ES-I3 (cell line): ENCODE measurements around the gene ABL1.

ENCODE experiments used
- H3K36me3 ChIP-seq: 2 replicates; pipeline ENCODE4 v1.6.1; 2013; ENCODE audit warnings: mild to moderate bottlenecking, low read length, control low read depth, moderate library complexity; ENCODE audit not compliant: insufficient read depth
- H3K4me1 ChIP-seq: 2 replicates; pipeline ENCODE4 v1.6.1; 2013; ENCODE audit warnings: mild to moderate bottlenecking, control low read depth, low read length; ENCODE audit not compliant: insufficient read depth
- H3K9ac ChIP-seq: 2 replicates; pipeline ENCODE4 v1.6.1; 2013; ENCODE audit warnings: low read depth, mild to moderate bottlenecking, low read length, moderate library complexity
- H3K9me3 ChIP-seq: 2 replicates; pipeline ENCODE4 v1.6.1; 2013; ENCODE audit warnings: mild to moderate bottlenecking, low read length, moderate library complexity; ENCODE audit not compliant: control insufficient read depth, insufficient read depth

Gene ABL1

DNA sequence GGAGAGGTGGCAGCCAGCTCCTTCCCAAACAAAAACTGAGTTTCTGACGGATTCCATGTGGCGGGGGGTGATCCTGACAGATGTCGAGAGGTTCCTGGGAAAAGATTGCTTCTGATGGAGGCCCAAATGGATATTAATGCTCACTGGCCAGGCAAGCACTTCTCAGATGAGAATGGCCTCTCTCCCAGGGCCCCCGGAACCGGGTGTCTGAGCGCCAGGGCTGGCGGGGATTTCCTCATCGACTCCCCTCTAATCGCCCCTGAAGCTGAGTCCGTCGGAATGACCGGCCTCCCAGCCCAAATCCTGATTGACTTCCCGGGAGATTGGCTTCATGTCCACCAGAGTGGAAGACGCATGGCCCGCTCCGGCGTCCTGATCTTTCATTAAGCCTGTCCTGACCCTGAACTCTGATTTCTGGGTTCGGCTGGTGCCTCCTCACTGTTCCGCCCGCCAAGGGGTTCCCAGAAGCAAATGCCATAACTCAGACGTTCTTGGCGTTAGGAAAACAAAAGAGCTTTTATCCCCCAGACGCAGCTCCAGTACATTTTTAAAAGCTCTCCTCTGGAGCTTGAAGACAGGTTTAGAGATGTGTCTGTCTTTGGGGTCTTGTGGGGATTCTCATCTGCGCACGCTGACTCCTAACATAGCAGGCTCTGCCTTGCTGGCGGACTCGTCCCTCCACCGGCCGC is 86.4 kb downstream of the ABL1 start:
- no peak overlapping the region for H3K9ac ChIP-seq
- peaks cover 3% of the 10 kb centered on the region; the same call in 1 of the 2 replicates for H3K4me1 ChIP-seq
- H3K9me3 ChIP-seq: no peaks in the 10 kb centered on the region
- H3K36me3 ChIP-seq: no peaks in the 10 kb centered on the region

DNA sequence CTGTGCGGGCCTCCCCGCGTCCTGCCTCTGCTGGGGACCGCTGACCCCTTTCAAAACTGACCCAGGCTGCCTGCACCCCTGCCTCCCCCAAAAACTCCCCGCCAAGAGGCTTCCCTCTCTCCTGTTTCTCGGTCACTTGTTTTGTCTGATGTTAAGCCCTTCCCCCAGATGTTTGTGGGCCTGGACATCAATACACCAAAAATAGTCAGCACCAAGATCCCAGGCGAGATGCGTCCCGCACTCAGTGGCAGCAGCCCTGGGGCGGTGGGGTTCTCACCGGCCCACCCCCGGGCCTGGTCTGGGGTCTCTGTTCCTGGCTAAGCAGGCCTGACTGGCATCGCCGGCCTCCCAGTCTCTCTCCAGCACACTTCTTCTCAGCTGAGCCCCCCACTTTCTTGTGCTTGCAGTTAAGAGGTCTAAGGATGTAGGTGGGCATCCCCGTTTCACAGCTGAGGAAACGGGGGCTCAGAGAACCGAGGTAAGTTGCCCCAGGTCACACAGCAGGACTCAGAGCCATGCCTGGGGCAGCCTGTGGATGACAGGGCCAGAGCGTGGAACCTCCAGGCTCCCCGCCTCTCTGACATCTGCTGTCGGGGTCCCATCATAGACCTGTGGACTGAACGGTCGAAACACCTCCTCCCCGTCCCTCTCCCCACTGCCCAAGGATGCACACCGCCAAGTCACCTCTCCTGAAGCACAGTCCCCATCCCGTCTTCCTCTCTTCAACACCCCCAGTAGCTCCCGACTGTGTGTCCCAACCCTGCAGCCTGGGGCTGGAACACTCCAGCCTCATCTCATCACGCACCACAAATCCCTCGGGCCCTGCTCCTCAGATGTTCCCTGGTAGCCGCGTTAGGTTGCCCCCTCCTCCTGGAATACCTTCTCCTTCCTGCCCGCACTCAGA is 87.2 kb downstream of the ABL1 start:
- H3K36me3 ChIP-seq: no peaks in the 10 kb centered on the region
- no peak overlapping the region for H3K9ac ChIP-seq
- no peaks in the 10 kb centered on the region for H3K9me3 ChIP-seq
- H3K4me1 ChIP-seq: peaks cover 3% of the 10 kb centered on the region; the same call in 1 of the 2 replicates

DNA sequence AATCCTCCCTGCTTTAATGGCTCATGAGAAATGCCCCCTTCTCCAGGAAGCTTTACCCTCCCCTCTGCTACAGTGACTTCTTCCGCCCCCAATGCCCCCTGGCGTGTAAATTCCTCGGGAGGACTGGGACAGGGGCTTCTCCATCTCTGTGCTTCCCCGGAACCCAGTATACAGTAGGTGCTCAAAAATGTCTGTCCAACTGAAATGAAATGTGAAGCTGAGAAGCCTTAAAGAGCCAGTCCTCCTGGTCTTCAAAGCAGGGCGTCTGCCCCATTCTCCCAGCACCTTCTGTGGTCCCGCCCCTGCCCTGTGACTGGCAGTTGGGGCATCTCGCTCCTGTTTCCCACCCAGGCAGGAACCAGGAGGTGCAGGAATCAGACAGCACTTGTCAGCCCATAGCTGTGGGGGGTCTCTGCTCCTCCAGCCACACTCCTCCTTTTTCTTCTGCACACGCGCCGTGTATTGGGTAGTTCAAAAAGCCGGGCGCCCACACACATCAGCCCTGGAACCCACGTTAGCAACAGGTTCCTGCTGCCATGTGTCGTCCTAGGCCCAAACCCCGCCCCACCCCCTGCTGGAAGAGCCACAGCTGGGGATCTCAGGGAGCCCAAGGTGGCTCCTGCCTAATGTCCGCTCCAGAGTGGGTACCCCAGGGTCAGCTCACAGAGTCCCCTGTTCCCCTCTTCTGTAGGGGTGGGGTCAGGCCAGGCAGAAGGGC is 88.0 kb downstream of the ABL1 start:
- Histone ChIP-seq H3K9ac (no peak overlapping the region), H3K4me1 (peaks cover 6% of the 10 kb centered on the region; the same call in 1 of the 2 replicates)

DNA sequence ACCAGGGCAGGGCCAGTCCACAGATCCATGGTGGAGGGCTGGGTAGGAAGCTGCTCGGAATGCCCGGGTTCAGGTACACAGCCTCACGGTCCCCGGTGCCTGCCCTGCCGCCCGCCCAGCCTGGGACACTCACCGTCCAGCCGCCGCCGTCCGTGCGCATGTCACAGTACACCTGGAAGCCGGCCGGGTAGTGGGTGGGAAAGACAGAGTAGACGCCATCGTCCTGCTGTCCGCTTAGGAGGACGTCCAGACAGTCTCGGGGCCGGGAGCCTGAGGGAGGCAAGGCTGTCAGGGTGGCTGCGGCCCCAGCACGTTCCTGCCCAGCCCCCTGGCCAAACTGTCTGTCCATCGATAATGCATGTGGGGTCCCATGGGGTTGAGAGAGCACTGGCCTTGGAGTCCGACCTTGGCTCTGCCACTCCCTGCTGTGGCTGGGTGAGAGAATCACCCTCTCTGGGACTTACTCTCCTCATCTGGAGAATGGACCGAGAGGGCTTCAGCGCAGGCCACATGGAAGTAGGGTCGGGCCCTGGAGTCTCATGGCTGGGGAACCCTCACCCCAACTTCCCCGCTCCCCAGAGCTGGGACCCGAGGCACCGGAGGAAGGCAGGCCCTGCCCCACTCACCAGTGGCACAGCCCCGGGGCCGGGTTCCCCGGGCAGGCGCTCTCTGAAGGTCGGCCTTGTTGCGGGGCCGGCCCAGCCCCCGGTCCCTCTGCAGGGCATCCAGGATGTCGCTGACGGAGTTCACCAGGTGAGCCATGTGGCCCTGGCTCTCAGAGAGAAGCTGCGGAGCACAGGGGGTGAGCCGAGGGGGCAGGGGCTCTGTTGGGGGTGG is 88.8 kb downstream of the ABL1 start:
- no peaks in the 10 kb centered on the region for H3K36me3 ChIP-seq
- peaks cover 12% of the 10 kb centered on the region; the same call in 1 of the 2 replicates for H3K4me1 ChIP-seq
- H3K9ac ChIP-seq: no peak overlapping the region
- H3K9me3 ChIP-seq: no peaks in the 10 kb centered on the region

More for the DNA sequence above, 88.0 kb downstream of the ABL1 start:
- Histone ChIP-seq H3K9me3 (no peaks in the 10 kb centered on the region), H3K36me3 (no peaks in the 10 kb centered on the region)

DNA sequence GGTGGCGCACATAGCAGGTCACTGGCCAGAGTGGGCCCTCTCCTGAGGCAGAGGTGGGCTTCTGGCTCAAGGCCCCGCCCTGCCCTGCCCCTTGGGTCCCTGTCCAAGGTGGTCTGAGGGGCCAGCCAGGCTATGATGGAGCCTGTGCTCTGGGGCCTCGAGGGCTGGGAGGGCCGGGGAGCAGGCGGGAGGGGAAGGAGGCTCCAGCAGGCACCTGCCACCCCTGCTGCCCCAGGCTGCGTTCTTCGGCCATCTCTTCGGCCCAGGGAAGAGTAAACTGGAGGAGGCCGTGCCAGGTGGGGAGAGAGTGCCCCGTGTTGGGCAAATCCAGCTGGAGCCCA is 89.4 kb downstream of the ABL1 start:
- H3K9ac ChIP-seq: no peak overlapping the region
- no peaks in the 10 kb centered on the region for H3K36me3 ChIP-seq
- peaks cover 13% of the 10 kb centered on the region; the same call in 1 of the 2 replicates for H3K4me1 ChIP-seq
- no peaks in the 10 kb centered on the region for H3K9me3 ChIP-seq

DNA sequence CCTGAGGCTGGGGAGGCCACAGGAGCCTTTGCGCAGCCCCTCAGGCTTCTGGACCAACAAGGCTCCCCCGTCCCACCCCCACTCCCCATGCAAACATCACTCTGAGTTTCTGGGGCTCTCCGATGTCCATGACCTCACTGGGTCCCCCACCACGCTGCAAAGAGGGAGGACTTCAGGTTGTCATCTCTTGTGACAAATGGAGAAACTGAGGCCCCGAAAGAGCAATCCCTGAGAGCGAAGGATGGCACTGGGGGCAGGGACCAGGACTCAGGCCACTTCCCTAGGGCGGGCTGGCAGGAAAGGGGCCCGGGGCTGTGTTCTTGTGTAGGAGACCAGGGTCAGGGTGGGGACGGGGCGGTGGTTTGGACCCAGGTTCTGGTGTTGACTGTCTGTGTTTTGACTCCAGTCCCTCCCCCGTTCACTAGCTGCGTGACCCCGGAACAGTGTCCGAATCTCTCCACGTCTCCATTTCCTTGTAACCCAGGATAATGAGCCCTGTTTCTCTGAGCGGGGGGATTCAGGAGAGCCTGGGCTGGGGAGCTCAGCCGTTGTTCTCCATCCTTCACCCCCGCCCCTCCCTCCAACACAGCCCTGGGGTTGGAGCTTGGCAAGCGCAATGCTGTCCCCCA is 90.1 kb downstream of the ABL1 start:
- H3K4me1 ChIP-seq: peaks cover 13% of the 10 kb centered on the region; the same call in 1 of the 2 replicates
- H3K9me3 ChIP-seq: no peaks in the 10 kb centered on the region
- H3K36me3 ChIP-seq: no peaks in the 10 kb centered on the region
- no peak overlapping the region for H3K9ac ChIP-seq

DNA sequence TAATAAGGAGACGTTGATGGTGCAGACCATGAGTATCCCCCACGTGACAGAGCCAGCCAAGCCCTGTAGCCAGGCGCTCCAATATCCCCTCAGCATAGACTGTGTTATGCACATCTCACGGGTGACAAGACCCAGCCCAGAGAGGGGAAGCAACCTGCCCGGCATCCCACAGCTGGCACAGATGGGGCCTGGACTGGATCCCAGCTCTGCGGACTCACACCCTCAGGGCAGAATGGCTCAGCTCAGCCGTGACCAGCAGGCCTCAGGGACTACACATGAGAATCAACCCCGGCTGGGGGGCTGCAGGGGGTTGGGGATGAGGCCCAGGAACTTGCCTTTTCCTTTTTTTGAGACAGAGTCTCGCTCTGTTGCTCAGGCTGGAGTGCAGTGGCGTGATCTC is 92.3 kb downstream of the ABL1 start:
- no peak overlapping the region for H3K9ac ChIP-seq
- H3K36me3 ChIP-seq: no peaks in the 10 kb centered on the region
- H3K9me3 ChIP-seq: no peaks in the 10 kb centered on the region
- peaks cover 20% of the 10 kb centered on the region for H3K4me1 ChIP-seq

DNA sequence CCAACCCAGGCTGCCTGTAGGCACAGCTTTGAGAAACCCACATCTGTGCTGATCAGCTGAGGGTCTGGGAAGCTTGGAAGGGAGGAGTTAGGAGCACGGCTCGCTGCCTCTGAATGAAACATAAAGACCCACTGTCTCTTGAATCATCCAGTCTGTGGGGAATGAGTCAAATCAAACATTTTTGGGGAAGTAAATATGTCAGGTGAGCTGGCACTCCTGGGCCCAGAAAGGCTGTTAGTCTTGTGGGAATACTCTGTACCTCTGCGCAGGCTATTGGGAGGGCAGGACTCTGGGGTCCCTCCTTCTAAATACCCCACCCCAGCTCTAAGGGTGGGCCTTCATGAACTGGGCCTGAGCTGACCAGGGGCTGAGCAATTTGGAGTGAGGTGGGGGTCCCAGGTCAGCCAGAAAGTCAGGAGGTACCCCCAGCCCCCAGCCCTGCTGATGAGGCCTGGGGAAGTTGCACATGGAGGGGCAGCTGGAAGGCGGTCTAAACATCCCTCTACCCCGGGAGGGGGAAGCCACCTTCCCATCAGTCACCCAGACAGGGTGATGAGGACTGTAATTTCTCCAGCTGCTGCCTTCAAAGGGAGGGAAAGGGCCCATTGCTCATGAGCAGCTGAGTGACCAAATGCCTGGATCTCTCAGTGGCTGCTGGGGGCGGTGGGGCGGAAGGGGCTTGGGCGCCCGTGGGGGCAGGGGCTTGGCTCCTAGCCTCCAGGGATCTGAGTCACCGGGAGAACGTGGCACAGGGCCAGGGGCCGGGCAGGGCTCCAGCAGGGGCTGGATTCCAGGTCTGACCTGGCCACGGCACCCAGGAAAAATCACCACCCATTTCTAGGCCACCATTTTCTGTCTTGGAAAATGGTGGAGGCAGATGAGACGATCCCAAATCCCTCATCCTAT is 93.2 kb downstream of the ABL1 start:
- no peaks in the 10 kb centered on the region for H3K9me3 ChIP-seq
- H3K4me1 ChIP-seq: peaks cover 21% of the 10 kb centered on the region
- no peak overlapping the region for H3K9ac ChIP-seq
- no peaks in the 10 kb centered on the region for H3K36me3 ChIP-seq

DNA sequence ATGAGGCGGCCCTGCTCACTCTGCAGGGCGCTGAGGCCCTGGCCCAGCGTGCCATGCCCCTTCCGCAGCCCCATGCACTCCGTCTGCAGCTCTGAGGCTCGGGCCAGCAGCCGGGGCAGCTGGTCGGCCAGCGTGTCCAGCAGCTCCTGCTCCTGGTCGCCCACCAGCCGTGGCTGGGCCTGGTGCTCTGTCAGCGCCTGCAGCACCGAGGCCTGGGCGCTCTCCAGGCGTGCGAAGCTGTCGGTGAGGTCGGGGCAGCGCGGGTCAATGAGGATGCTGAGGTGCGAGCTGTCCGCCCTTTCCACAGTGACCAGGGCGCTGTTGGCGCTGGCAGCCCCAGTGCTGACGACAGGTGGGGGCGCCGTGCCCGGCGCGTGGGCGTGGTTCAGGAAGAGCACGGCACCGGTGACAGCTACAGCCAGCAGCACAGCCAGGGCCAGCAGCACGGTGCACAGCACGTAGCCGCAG is 94.6 kb downstream of the ABL1 start:
- Histone ChIP-seq H3K9me3 (no peaks in the 10 kb centered on the region), H3K4me1 (peaks cover 31% of the 10 kb centered on the region), H3K9ac (no peak overlapping the region), H3K36me3 (no peaks in the 10 kb centered on the region)

DNA sequence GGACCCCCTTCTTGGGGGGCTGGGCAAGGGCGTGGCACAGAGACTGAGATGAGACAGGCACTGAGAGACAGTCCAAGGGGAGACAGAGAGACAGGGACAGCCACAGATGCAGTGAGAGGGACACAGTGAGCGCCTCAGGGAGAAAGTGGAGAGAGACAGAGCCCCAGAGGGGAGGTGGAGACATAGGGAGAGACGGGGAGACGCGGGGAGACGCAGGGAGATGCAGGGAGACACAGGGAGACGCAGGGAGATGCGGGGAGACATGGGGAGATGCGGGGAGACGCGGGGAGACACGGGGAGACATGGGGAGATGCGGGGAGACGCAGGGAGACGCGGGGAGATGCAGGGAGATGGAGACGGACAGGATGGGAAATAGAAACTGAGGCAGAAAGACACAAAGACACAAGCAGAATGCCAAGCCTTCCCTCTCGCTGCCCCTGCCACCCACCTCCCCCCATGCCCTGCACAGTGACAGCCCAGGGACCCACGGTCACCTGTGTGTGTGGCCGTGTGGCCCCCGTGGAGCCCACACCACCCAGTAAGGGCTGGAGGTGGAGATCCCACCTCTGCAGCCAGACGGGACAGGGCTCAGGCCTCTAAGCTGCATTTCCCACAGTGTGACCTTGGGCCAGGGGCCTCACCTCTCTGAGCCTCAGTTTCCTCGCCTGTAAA is 95.2 kb downstream of the ABL1 start:
- peaks cover 37% of the 10 kb centered on the region for H3K4me1 ChIP-seq
- H3K36me3 ChIP-seq: no peaks in the 10 kb centered on the region
- no peaks in the 10 kb centered on the region for H3K9me3 ChIP-seq
- no peak overlapping the region for H3K9ac ChIP-seq

DNA sequence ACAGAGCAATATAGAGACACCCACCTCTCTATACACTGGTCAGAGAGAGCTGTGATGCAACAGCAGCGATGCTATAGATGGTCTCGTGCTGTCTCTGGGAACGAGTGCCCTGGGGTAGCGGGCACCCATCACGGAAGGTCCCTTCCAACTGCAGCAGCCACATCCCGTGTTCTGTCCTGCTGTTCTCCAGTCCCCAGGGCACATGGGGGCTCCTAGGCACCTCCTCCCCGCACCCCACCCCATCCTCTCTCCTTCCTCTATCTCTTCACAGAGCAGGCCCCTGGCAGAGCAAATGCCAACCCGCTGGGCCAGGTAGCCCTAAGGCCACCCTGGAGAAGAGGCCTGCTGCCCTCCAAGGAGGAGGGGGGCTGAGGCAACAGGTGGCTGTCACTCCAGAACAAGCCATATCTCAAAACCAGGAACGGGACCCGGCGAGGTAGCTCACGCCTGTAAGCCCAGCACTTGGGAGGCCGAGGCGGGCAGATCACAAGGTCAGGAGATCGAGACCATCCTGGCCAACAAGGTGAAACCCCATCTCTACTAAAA is 95.8 kb downstream of the ABL1 start:
- H3K9me3 ChIP-seq: no peaks in the 10 kb centered on the region
- H3K9ac ChIP-seq: no peak overlapping the region
- no peaks in the 10 kb centered on the region for H3K36me3 ChIP-seq
- peaks cover 41% of the 10 kb centered on the region for H3K4me1 ChIP-seq
